Ovary (tissue), 9 donors: ENCODE measurements around the gene CAMTA1. TPM values are rescaled to one million over a fixed set of nuclear protein-coding genes. Genes with fewer than 3 reads are reported as not detected.
"Not testable (repeated sequence)": the region's sequence is repeated elsewhere in the genome, so short reads cannot be mapped to it uniquely, and the experiment has no call there.

Experiments used
- DNase-seq, 5 donors: peaks; one replicate each; pipeline ENCODE4 v3.0.0-alpha.2; 2019 to 2020
- H3K27ac ChIP-seq, 2 donors: fragments of 200-600 bp; one replicate each; pipeline versions ENCODE4 v1.5.1 to v1.8.0; 2019 to 2022
- H3K27me3 ChIP-seq: fragments of 200-600 bp; one replicate; pipeline ENCODE4 v1.8.0; 2022
- H3K36me3 ChIP-seq: fragments of 200-600 bp; sonication (generic); one replicate; pipeline ENCODE4 v1.5.1; 2019
- H3K4me1 ChIP-seq: one replicate; pipeline ENCODE4 v1.8.1; 2013; ENCODE audit warnings: mild to moderate bottlenecking, moderate library complexity; ENCODE audit not compliant: insufficient read depth
- H3K4me3 ChIP-seq: fragments of 200-600 bp; sonication (generic); one replicate; pipeline ENCODE4 v1.5.1; 2017
- H3K9me3 ChIP-seq, 2 donors: fragments of 200-600 bp in 1 of 2; sonication (generic) in 1 of 2; one replicate each; pipeline versions ENCODE4 v1.5.1 to v1.8.1; 2013 to 2019; ENCODE audit warnings: mild to moderate bottlenecking in 1 of 2, moderate library complexity in 1 of 2
- CTCF ChIP-seq, 3 donors: fragments of 450-650 bp in 2 of 3; fragments of 200-600 bp in 1 of 3; IDR thresholded peaks; one replicate each; pipeline versions ENCODE4 v1.5.1 to v1.8.0; 2016 to 2022; ENCODE audit warnings: antibody characterized with exemption in 3 of 3, mild to moderate bottlenecking in 1 of 3
- EP300 ChIP-seq: sonication (generic); formaldehyde crosslinking; IDR thresholded peaks from one replicate; pipeline ENCODE4 v1.6.1; 2017; ENCODE audit warnings: antibody characterized with exemption
- POLR2A ChIP-seq: fragments of 450-650 bp; IDR thresholded peaks from one replicate; pipeline ENCODE4 v1.6.1; 2017; ENCODE audit warnings: antibody characterized with exemption, mild to moderate bottlenecking, moderate library complexity
- WGBS, 3 donors: extraction: QIAGEN DNeasy Blood & Tissue Kit in 1 of 3; methylation state at CpG; one replicate each; pipeline versions ENCODE4 v1.1.5 to v1.1.7; 2013 to 2017; 5-methylcytosine and 5-hydroxymethylcytosine counted together
- intact Hi-C, 4 donors: fragments of 100-400 bp; cut with DNase I; formaldehyde crosslinking; loops; one replicate each; pipeline versions ENCODE4 v1.11.0 to v1.15.1; 2022 to 2023
- polyA plus RNA-seq, 2 donors: library from polyadenylated mRNA; stranded (reverse); fragments of 200-250 nt in 1 of 2; fragments of 350-450 nt in 1 of 2; fragmentation: Illumina TruSeq in 1 of 2; extraction: RNeasy Lipid Tissue Mini Kit (QIAGEN cat#74804) in 1 of 2; gene quantifications; one replicate each; pipeline ENCODE4 v1.2.3, GENCODE V29; 2013 to 2014
- total RNA-seq, 7 donors: library from RNA; depleted of rRNA in 2 of 7; stranded (reverse); fragments of >200 nt in 2 of 7; fragmentation: NEBNext Ultra II Directional in 3 of 7; extraction: Animal tissue kit (Norgen Biotek cat#: 25700) in 3 of 7; gene quantifications; one replicate each; pipeline versions ENCODE4 v1.1.0 to v1.2.4, GENCODE V29; 2016 to 2023
- donor health status: DM: no; HTN: no; CAD: no; lungs with moderate emphysema.
- donor health status: DM: no; HTN: no; CAD: no.
- donor health status: Bipolar disorder and iron deficiency.
- donor health status: DM: yes; HTN: yes; CAD: no.
- donor health status: DM: no; HTN: no; CAD: no.
- donor health status: DM: yes; HTN: yes; CAD: no.

The CAMTA1 gene
- total and polyA plus RNA-seq, 9 donors = 51.1 to 150 (median 67.4) TPM

- intact Hi-C loops = no loop called here
- H3K4me3 ChIP-seq = no peak overlapping the region
- H3K27ac ChIP-seq = no peak overlapping the region
- H3K36me3 ChIP-seq = no peaks in the 10 kb centered on the region
- H3K4me1 ChIP-seq = no peaks in the 10 kb centered on the region
- H3K27me3 ChIP-seq = no peaks in the 10 kb centered on the region
- DNase-seq = peak in 2 of 5 donors; percentile 7 to 17
- no peak for TF ChIP-seq EP300
- no peak for TF ChIP-seq CTCF (IDR thresholded peaks at IDR 0.05)
- 28 to 56% (median 29%) methylated on average over 8 of the region's 8 CpGs for WGBS, 3 donors
- no peaks in the 10 kb centered on the region for H3K9me3 ChIP-seq
Measured at GRCh38 chr1:7595336-7595735, 810.1 kb downstream of the CAMTA1 start.

- TF ChIP-seq EP300 (no peak), CTCF (IDR thresholded peaks at IDR 0.05) (no peak), POLR2A (no peak)
- Histone ChIP-seq H3K4me1 (no peaks in the 10 kb centered on the region), H3K36me3 (no peaks in the 10 kb centered on the region), H3K9me3 (no peaks in the 10 kb centered on the region), H3K27me3 (no peaks in the 10 kb centered on the region), H3K4me3 (no peak overlapping the region), H3K27ac (no peak overlapping the region)
- DNase-seq = peak in 2 of 5 donors; percentile 7 to 12
- WGBS, 3 donors = 74 to 80% (median 76%) methylated on average over 10 of the region's 10 CpGs
- intact Hi-C loops = no loop called here
Measured at GRCh38 chr1:7596126-7596965, 811.1 kb downstream of the CAMTA1 start.

- H3K27me3 ChIP-seq, H3K27ac ChIP-seq, H3K9me3 ChIP-seq, DNase-seq, H3K4me1 ChIP-seq, H3K36me3 ChIP-seq, intact Hi-C loops, H3K4me3 ChIP-seq: not testable (repeated sequence)
- WGBS, 3 donors = 88 to 98% (median 97%) methylated on average over 2 to 3 of the region's 3 CpGs
Measured at GRCh38 chr1:7598058-7598457, 812.8 kb downstream of the CAMTA1 start.

- H3K27me3 ChIP-seq, intact Hi-C loops, H3K4me3 ChIP-seq, H3K4me1 ChIP-seq, H3K27ac ChIP-seq, H3K9me3 ChIP-seq, H3K36me3 ChIP-seq: not testable (repeated sequence)
- DNase-seq = peak in 1 of 5 donors; percentile 1
- WGBS, 3 donors = 90 to 93% (median 91%) methylated on average over 6 of the region's 6 CpGs
Measured at GRCh38 chr1:7604906-7605305, 819.7 kb downstream of the CAMTA1 start.

- peak in 2 of 5 donors; percentile 4 to 7 for DNase-seq
- 70 to 75% (median 74%) methylated on average over 4 of the region's 4 CpGs for WGBS, 3 donors
- intact Hi-C loops = no loop called here
Measured at GRCh38 chr1:7606096-7606495, 820.8 kb downstream of the CAMTA1 start.

More at GRCh38 chr1:7606096-7606495, 820.8 kb downstream of the CAMTA1 start:
- Histone ChIP-seq H3K36me3 (no peaks in the 10 kb centered on the region), H3K27ac (no peak overlapping the region), H3K27me3 (no peaks in the 10 kb centered on the region), H3K4me3 (no peak overlapping the region), H3K4me1 (no peaks in the 10 kb centered on the region), H3K9me3 (no peaks in the 10 kb centered on the region)
- TF ChIP-seq POLR2A (no peak), CTCF (IDR thresholded peaks at IDR 0.05) (no peak), EP300 (no peak)
